Esophagus muscularis mucosa (tissue), 4 donors: ENCODE data around the gene CSNK1G1. TPM values are rescaled to one million over a fixed set of nuclear protein-coding genes. Genes with fewer than 3 reads are reported as not detected.
"Not testable (repeated sequence)": the region's sequence is repeated elsewhere in the genome, so short reads cannot be mapped to it uniquely, and the experiment has no call there.

Experiments
- DNase-seq: peaks from one replicate; pipeline ENCODE4 v3.0.0-alpha.2; 2017; ENCODE audit errors: extremely low spot score
- H3K27ac ChIP-seq, 4 donors: fragments of 200-600 bp; sonication (generic); replicated peaks in 1 of 4; 1 replicate in 3 of 4; 2 replicates in 1 of 4; pipeline ENCODE4 v1.5.1; 2016 to 2019; ENCODE audit warnings: mild to moderate bottlenecking in 1 of 4
- H3K27me3 ChIP-seq, 4 donors: fragments of 200-600 bp; sonication (generic); one replicate each; pipeline versions ENCODE4 v1.5.1 to v1.6.0; 2016 to 2019
- H3K36me3 ChIP-seq, 4 donors: fragments of 200-600 bp; sonication (generic); one replicate each; pipeline ENCODE4 v1.5.1; 2016 to 2019
- H3K4me1 ChIP-seq, 4 donors: fragments of 200-600 bp; sonication (generic); one replicate each; pipeline ENCODE4 v1.5.1; 2016 to 2019
- H3K4me3 ChIP-seq, 4 donors: fragments of 200-600 bp; sonication (generic); 1 replicate in 2 of 4; 2 replicates in 2 of 4; pipeline ENCODE4 v1.5.1; 2016 to 2019; ENCODE audit warnings: mild to moderate bottlenecking in 4 of 4, moderate library complexity in 1 of 4
- H3K9me3 ChIP-seq, 4 donors: fragments of 200-600 bp; sonication (generic); 1 replicate in 3 of 4; 2 replicates in 1 of 4; pipeline ENCODE4 v1.5.1; 2016 to 2019
- CTCF ChIP-seq, 3 experiments: fragments of 200-600 bp in 2 of 3; fragments of 450-650 bp in 1 of 3; sonication (generic) in 2 of 3; IDR thresholded peaks; one replicate each; pipeline ENCODE4 v1.5.1; 2017 to 2019; ENCODE audit warnings: antibody characterized with exemption in 3 of 3, mild to moderate bottlenecking in 2 of 3, moderate library complexity in 1 of 3
- EP300 ChIP-seq: sonication (generic); formaldehyde crosslinking; IDR thresholded peaks from one replicate; pipeline ENCODE4 v1.6.1; 2017; ENCODE audit warnings: antibody characterized with exemption
- POLR2A ChIP-seq: fragments of 450-650 bp; IDR thresholded peaks from one replicate; pipeline ENCODE4 v1.6.1; 2017; ENCODE audit warnings: antibody characterized with exemption, moderate library complexity, mild to moderate bottlenecking, low read depth
- POLR2AphosphoS5 ChIP-seq, 2 donors: sonication (generic); formaldehyde crosslinking; IDR thresholded peaks; one replicate each; pipeline ENCODE4 v1.6.1; 2017; ENCODE audit warnings: antibody characterized with exemption in 2 of 2
- WGBS: methylation state at CpG from one replicate; pipeline ENCODE4 v1.1.5; 2018; 5-methylcytosine and 5-hydroxymethylcytosine counted together
- intact Hi-C: fragments of 100-400 bp; cut with DNase I; formaldehyde crosslinking; loops from one replicate; pipeline ENCODE4 v1.15.1; 2023
- total RNA-seq, 4 donors: library from RNA; depleted of rRNA; stranded (reverse); fragments of >200 nt; gene quantifications; one replicate each; pipeline versions ENCODE4 v1.1.0 to v1.2.1, GENCODE V29; 2016

The CSNK1G1 gene
- total RNA-seq, 4 donors from 2014 or later, result 9.1 to 11.2 (median 10.1) TPM

- H3K4me1 ChIP-seq, result peaks cover 16 to 27% (median 21%) of the 10 kb centered on the region in 4 donors
- H3K27ac ChIP-seq, result peak overlapping the region in 3 of 4 donors; percentile 80 to 88 (median 83)
- H3K27me3 ChIP-seq, result no peaks in the 10 kb centered on the region
- no peaks in the 10 kb centered on the region for H3K36me3 ChIP-seq
- intact Hi-C loops, result loop anchor here (5.0 to 10.0 kb wide), 2 partner anchors 150 to 193 kb away; partner anchors contain the start of gene PPIB
- 35% methylated on average over 5 of the region's 5 CpGs for WGBS
- H3K4me3 ChIP-seq, result peak overlapping the region; percentile 72 to 97 (median 91)
- TF ChIP-seq POLR2A, result no peak
- TF ChIP-seq POLR2AphosphoS5 (IDR thresholded peaks at IDR 0.05), result no peak
- TF ChIP-seq CTCF (IDR thresholded peaks at IDR 0.05), result no peak
- no peak for TF ChIP-seq EP300
- DNase-seq, result no peak
- H3K9me3 ChIP-seq, result peaks cover 0 to 6% (median 0%) of the 10 kb centered on the region in 4 donors
These were observed 1.2 kb downstream of the CSNK1G1 start for GRCh38 chr15:64354688-64355344.

DNA sequence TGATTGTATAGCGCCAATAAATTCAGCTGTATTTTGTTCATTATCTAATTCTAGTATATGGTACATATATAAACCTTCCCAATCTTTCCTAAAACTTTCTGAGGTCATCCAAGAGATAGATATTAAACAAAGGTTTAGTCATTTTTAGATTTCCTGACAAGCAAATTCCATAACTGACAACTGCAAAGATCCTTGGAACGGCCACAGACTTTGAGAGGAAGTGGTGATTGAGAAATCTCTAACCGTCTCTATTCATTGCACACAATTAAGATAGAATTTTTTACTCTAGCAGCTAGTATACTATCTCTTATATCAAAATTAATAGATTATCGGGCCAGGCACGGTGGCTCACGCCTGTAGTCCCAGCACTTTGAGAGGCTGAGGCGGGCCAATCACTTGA, 4.7 kb downstream of the CSNK1G1 start:
- 70% methylated on average over 7 of the region's 7 CpGs for WGBS
- H3K4me1 ChIP-seq, result peaks cover 9 to 20% (median 18%) of the 10 kb centered on the region in 4 donors
- peaks cover 0 to 10% (median 3%) of the 10 kb centered on the region in 4 donors for H3K36me3 ChIP-seq
- TF ChIP-seq CTCF (IDR thresholded peaks at IDR 0.05), result no peak
- TF ChIP-seq POLR2A, result no peak
- TF ChIP-seq EP300, result no peak
- TF ChIP-seq POLR2AphosphoS5 (IDR thresholded peaks at IDR 0.05), result no peak
- H3K9me3 ChIP-seq, result peaks cover 0 to 1% (median 0%) of the 10 kb centered on the region in 4 donors
- no peak overlapping the region for H3K4me3 ChIP-seq
- no peaks in the 10 kb centered on the region for H3K27me3 ChIP-seq
- DNase-seq, result no peak
- no peak overlapping the region for H3K27ac ChIP-seq
- intact Hi-C loops, result loop anchor here (10.0 kb wide), 1 partner anchor 146 kb away; no protein-coding TSS in a partner anchor

DNA sequence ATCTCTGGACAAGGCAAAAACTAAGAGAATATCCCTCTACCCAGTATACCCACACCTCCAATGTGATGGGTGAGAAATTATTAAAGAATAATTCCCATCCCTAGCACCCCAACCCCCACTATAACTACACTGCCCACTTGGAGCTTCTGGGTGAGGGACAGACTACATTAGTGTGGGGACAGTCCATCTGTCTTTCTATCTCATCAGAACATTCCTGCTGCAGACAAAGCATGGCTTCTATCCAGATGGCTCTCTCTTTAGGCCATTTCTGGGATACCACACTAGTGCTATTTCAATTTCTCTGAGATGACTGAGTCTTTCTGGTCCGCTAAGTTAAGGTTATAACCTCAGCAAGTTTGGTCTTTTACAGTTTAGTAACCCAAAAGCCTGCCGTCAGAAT, 6.6 kb downstream of the CSNK1G1 start:
- Histone ChIP-seq H3K36me3 (peaks cover 0 to 10% (median 3%) of the 10 kb centered on the region in 4 donors), H3K4me1 (peaks cover 8 to 20% (median 14%) of the 10 kb centered on the region in 4 donors), H3K27ac (no peak overlapping the region), H3K9me3 (no peaks in the 10 kb centered on the region), H3K27me3 (no peaks in the 10 kb centered on the region), H3K4me3 (no peak overlapping the region)
- 94% methylated on average over 2 of the region's 2 CpGs for WGBS
- intact Hi-C loops, result no loop called here
- DNase-seq, result no peak
- TF ChIP-seq POLR2A, result no peak
- no peak for TF ChIP-seq POLR2AphosphoS5 (IDR thresholded peaks at IDR 0.05)
- TF ChIP-seq CTCF (IDR thresholded peaks at IDR 0.05), result no peak
- TF ChIP-seq EP300, result no peak

DNA sequence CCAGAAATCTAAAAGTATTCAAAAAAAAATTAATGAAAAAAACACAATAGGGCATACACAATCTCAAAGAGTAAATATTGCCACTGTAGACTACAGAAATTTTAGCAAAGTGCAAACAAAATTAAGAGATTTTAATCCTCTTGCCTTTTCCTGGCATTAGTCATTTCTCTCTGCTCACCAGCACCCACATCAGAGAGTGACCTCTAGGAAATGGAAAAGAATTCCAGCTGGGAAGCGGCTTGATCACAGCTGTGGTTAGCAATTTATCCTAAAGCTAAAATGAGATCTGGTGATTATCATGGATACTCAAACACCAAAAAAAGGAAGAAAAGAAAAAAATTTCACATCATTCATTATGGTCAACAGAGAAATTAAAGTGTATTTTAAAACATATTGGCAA, 7.5 kb downstream of the CSNK1G1 start:
- peaks cover 0 to 10% (median 3%) of the 10 kb centered on the region in 4 donors for H3K36me3 ChIP-seq
- H3K27me3 ChIP-seq, result no peaks in the 10 kb centered on the region
- DNase-seq, result no peak
- no peaks in the 10 kb centered on the region for H3K9me3 ChIP-seq
- H3K4me1 ChIP-seq, result peaks cover 4 to 20% (median 15%) of the 10 kb centered on the region in 4 donors
- intact Hi-C loops, result no loop called here
- WGBS, result 70% methylated on average over 1 of the region's 1 CpG
- no peak overlapping the region for H3K4me3 ChIP-seq
- H3K27ac ChIP-seq, result no peak overlapping the region
- TF ChIP-seq CTCF (IDR thresholded peaks at IDR 0.05), result no peak
- no peak for TF ChIP-seq POLR2A
- no peak for TF ChIP-seq EP300
- TF ChIP-seq POLR2AphosphoS5 (IDR thresholded peaks at IDR 0.05), result no peak

- DNase-seq, H3K9me3 ChIP-seq, H3K27ac ChIP-seq, H3K27me3 ChIP-seq, H3K4me3 ChIP-seq, intact Hi-C loops: not testable (repeated sequence)
- H3K4me1 ChIP-seq, result peaks cover 4 to 21% (median 17%) of the 10 kb centered on the region in 4 donors
- WGBS, result 96% methylated on average over 6 of the region's 6 CpGs
- H3K36me3 ChIP-seq, result peaks cover 0 to 22% (median 11%) of the 10 kb centered on the region in 4 donors
These were observed 9.7 kb downstream of the CSNK1G1 start for GRCh38 chr15:64346242-64346641.
